ENCODE data around the gene FMO1.
"Not testable (repeated sequence)": the region's sequence is repeated elsewhere in the genome, so short reads cannot be mapped to it uniquely, and the experiment has no call there.

Gene FMO1

GRCh38 chr1:171279234-171279633 is 30.9 kb downstream of the FMO1 start:
- DNase-seq (ENCODE audit: low read depth in 1 of 2, low spot score in 1 of 2), result no peak

GRCh38 chr1:171279678-171280077 is 31.4 kb downstream of the FMO1 start:
- DNase-seq (ENCODE audit: low read depth in 1 of 2, low spot score in 1 of 2), result no peak

DNA sequence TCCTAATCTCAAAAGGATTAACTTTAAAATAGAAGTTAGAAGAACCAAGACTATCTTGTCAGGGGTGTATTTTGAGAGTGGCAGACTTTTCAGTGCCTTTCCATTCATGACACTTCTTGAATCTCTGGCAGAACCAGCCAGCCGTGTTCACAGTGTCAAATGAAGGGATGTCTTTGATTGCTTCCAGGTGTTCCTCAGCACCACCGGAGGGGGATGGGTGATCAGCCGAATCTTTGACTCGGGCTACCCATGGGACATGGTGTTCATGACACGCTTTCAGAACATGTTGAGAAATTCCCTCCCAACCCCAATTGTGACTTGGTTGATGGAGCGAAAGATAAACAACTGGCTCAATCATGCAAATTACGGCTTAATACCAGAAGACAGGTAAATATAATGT is 32.3 kb downstream of the FMO1 start:
- DNase-seq (ENCODE audit: low read depth in 1 of 2, low spot score in 1 of 2), result no peak

DNA sequence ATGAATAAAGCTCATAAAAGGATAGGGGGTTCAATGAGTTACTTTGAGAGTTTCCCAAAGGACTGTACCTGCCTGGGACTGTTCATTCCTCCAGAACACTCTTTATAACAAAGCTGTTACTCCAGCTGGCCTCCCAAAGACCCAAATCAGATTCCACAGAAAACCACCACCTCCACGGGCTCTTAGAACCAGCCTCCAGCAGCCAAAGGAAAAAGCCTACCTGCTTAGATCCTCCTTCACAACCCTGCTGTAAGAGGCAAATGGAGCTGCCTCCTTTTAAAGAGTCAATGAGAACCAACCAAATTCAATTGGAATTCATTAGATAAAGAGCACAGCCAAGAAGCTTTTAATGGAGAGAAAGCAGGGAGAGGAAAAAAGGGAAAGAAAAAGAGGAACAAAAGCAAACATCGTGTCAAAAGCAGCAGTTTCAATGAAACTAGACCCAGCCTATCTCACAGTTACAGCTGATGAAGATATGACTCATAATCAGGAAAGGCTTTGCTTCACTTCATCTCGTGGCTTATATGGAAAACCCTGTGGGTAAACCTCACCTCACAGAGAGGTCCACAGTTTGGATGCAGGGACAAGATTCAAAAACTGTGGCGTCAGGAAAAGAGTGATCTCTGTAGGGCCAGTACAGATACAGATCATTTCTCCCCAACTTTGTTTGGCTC is 37.9 kb downstream of the FMO1 start:
- no peak for DNase-seq (ENCODE audit: low read depth in 1 of 2, low spot score in 1 of 2)

GRCh38 chr1:171290621-171291020 is 42.3 kb downstream of the FMO1 start:
- no peak for DNase-seq (ENCODE audit: low read depth in 1 of 2, low spot score in 1 of 2)

DNA sequence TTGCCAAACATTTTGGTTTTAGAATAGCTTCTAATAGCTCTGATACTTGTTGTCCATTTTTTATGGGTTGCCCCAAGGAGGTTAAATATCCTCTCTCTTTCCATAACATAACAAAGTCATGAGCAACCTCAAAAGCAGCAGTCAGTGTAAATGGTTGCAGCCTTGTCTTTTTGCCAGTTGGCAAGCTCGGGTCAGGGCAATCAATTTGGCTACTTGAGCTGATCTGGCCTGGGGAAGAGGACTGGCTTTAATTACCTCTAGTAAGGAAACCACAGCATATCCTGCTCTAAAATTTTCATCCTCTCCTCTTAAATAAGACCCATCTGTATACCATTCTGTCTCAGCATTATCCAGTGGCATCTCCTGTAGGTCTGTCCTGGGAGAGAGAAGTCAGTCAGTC is 44.5 kb downstream of the FMO1 start:
- no peak for DNase-seq (ENCODE audit: low read depth in 1 of 2, low spot score in 1 of 2)

DNA sequence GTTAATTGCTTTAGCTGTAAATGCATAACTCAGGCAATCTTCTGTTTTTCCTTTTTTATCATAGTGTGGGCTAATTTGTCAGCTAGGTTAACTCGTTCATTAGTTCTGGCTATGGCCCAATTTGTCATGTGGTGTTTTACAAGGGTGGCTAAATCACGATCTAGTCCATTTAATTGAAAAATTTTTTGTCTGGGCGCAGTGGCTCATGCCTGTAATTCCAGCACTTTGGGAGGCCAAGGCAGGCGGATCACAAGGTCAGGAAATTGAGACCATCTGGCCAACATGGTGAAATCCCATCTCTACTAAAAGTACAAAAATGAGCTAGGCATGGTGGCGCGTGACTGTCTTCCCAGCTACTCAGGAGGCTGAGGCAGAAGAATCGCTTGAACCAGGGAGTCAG is 47.1 kb downstream of the FMO1 start:
- DNase-seq (ENCODE audit: low read depth in 1 of 2, low spot score in 1 of 2), result not testable (repeated sequence)

GRCh38 chr1:171295821-171296220 is 47.5 kb downstream of the FMO1 start:
- no peak for DNase-seq (ENCODE audit: low read depth in 1 of 2, low spot score in 1 of 2)

GRCh38 chr1:171296897-171297296 is 48.6 kb downstream of the FMO1 start:
- no peak for DNase-seq (ENCODE audit: low read depth in 1 of 2, low spot score in 1 of 2)

GRCh38 chr1:171298696-171299095 is 50.4 kb downstream of the FMO1 start:
- no peak for DNase-seq (ENCODE audit: low read depth in 1 of 2, low spot score in 1 of 2)

DNA sequence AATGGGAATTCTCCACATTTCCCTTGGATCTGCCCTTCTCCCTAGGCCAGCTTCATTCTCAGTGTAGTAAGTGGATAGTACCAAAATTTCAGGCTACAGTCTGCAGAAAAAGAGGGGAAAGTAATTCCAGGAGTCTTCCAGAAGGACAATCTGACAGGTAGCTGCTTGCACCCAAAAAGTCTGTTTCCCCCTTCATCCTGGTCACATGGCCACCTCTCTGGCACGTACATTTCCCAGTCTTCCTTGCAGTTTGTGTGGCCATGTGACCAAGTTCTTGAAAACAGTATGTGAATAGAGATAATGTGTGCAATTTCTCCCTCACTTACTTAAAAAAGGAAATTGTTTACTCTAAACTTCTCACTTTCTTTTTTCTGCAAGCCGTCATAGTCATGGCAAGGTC is 51.0 kb downstream of the FMO1 start:
- no peak for DNase-seq (ENCODE audit: low read depth in 1 of 2, low spot score in 1 of 2)

DNA sequence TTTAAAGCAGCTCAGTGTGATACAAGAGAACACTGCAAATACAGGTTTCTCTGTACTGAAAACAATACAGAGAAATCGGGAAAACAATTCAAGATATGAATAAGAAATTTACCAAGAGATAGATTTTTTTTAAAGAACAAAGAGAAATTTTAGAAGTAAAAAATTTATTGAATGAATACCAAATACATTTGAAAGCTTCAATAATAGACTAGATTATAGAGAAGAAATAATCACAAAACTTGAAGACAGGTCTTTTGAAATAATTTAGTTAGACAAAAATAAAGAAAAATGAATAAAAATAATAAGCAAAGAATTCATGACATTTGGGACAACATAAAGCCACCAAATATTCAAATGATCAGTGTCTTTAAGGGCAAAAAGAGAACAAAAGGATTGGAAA is 52.1 kb downstream of the FMO1 start:
- no peak for DNase-seq (ENCODE audit: low read depth in 1 of 2, low spot score in 1 of 2)

DNA sequence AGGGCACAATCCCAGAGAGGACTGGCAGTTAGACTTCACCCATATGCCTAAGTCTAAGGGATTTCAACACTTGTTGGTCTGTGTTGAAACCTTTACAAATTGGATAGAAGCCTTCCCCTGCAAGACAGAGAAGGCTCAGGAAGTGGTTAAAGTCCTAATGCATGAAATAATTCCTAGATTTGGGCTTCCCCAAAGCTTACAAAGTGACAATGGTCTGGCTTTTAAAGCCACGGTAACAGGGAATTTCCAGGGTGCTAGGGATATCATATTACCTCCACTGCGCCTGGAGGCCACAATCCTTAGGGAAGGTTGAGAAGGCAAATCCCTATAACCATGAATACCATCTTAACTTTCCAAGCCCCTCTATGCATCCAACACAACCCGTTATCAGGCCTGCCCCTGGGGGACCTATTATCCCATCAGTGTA is 62.4 kb downstream of the FMO1 start:
- DNase-seq (ENCODE audit: low read depth in 1 of 2, low spot score in 1 of 2), result no peak

- no peak for DNase-seq (ENCODE audit: low read depth in 1 of 2, low spot score in 1 of 2)
Observed at GRCh38 chr1:171311771-171312558, 63.7 kb downstream of the FMO1 start.

- DNase-seq (ENCODE audit: low read depth in 1 of 2, low spot score in 1 of 2), result no peak
Observed at GRCh38 chr1:171313319-171313834, 65.1 kb downstream of the FMO1 start.

DNA sequence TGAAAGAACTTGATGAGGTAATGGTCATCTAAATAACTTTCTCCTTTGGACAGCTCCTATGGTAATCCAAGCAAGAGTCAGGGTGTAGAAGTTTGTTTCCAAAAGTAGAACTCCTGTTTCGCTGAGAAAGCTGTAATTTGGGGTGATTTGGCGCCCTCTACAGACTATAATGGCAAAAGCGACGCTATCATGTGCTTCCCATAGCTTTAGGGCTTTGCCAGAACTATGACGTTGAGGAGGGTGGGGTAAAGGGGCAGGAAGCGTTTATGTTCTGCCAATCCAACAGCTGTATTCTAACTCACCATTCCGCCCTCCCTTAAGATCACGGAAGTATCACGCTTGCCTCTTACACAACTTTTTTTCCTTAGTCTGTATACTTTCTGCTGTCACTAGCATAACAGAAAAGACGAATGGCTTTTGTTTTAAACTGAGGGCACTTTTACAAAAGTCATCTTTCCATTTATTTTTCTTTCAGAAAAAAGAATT is 65.6 kb downstream of the FMO1 start, which contains the start of gene FMO4:
TSS of gene FMO4 (plus strand) at position 349 of the 486 bp plus-strand sequence. CDS start 5,643 bp downstream, outside the sequence.
- DNase-seq (ENCODE audit: low read depth in 1 of 2, low spot score in 1 of 2), result peak; percentile 41 to 64

GRCh38 chr1:171329251-171329650 is 81.0 kb downstream of the FMO1 start:
- DNase-seq (ENCODE audit: low read depth in 1 of 2, low spot score in 1 of 2), result no peak

DNA sequence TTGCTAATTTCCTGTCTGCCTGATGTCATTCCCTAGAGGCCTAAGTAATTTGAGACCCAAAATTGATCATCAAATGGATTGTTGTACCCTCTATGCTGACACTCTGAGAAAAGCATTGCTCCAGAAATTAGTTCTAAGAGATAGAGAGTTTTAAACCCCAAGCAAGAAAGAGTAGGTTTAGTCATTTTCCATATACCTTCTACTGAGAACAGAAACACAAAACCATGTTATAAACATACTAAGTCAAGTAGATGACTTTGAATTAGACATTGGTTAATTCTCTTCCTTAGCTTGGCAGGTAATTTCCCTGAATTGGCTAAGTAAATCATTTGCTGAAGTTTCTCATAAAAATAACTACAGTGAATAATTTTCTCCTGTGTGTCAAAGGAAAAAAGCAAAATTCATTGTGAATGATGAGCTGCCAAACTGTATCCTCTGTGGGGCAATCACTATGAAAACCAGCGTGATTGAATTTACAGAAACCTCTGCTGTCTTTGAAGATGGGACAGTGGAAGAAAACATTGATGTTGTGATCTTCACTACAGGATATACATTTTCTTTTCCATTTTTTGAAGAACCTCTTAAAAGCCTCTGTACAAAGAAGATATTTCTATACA is 85.8 kb downstream of the FMO1 start:
- DNase-seq (ENCODE audit: low read depth in 1 of 2, low spot score in 1 of 2), result no peak

Measured in activated T-helper 1 cell treated with anti-CD3 and anti-CD28 coated beads, Interleukin-2, amount 50 U/mL, for 16 hours (primary cell).